HG03135 (cell line): Measurements from ENCODE around the gene TTC7B.
"Not testable (repeated sequence)": the region's sequence is repeated elsewhere in the genome, so short reads cannot be mapped to it uniquely, and the experiment has no call there.

Experiments
- ATAC-seq: cut with Tn5 transposase; IDR thresholded peaks from one replicate; pipeline ENCODE4 v1.9.1; 2021; ENCODE audit warnings: mild to moderate bottlenecking, moderate library complexity; ENCODE audit not compliant: unreplicated experiment

TTC7B gene

GRCh38 chr14:90536511-90537191, 279.6 kb downstream of the TTC7B start:
- no peak for ATAC-seq

DNA sequence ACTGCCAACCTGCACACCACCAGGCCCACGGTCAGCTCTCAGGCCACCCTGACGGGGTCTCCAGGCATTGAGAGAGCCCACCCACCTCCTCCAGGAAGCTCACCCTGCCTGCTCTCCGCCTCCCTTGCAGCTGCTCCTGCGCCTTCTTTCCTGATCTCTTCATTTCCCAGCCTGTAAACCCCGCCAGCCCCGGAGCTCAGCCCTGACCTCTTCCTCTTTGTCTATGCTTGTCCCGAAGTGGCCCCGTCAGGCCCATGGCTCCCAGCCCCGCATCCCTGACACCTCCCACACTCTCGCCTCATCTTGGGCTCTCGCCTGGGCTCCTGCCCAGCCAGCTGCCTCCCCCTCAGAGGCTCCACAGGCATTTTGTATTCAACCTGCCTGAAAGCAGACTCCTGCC, 280.1 kb downstream of the TTC7B start:
- no peak for ATAC-seq

DNA sequence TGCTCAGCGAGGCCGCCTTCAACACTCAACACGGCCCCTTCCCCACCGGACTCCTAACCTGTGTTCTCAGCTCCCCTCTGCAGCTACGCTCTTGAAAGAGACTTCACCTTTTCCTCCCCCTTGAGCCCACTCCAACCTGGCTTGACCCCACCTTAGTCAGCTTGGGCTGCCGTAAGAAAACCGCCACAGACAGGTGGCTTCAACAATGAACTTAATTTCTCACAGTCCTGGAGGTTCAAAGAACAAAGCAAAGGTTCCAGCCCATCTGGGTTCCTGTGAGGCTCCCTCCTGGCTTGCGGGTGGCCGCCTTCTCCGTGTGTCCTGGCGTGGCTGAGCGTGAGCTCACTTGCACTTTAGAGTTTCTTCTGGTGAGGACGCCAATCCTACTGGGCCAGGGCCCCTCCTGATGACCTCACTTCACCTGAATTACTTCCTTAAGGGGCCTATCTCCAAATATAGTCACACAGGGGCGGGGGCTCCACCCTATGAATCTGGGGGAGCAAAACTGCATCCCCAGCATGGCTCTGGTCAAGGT, 280.6 kb downstream of the TTC7B start:
- ATAC-seq: no peak

GRCh38 chr14:90534838-90535555, 281.2 kb downstream of the TTC7B start:
- ATAC-seq: no peak

DNA sequence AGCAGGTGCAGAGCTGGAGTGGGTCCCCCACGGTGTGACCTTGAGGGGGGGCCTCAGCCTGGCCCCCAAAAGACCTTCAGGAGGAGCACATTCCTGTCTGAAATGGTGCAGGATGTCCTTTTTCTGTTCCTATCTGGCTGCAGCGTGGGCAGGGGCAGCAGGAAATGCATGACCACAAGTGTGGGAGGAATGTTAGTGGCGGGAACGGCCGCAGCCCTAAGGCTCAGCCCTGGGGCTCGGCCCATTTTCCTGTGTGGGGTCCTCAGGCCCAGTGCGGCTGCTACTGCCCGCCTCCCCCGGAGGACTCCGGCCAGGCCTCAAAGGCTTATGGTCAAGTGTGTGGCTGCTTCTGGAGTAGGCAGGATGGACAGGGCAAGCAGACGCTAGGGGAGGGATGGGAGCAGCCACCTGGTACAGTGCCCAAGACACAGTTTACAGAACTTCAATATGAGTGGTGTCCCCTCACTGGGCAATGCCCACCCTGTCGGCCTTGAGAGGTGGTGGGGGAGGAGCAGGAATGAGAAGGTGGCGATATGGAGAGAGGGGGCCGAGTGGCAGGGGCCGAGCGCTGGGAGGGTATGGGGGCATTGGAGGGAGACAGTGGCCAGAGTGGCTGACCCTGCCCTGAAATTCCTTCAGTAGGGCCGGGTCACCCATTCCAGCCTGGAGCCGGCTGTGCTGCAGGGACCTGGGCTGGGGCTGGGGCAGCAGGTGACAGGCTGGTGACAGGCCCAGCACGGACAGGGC, 282.0 kb downstream of the TTC7B start:
- ATAC-seq: no peak

DNA sequence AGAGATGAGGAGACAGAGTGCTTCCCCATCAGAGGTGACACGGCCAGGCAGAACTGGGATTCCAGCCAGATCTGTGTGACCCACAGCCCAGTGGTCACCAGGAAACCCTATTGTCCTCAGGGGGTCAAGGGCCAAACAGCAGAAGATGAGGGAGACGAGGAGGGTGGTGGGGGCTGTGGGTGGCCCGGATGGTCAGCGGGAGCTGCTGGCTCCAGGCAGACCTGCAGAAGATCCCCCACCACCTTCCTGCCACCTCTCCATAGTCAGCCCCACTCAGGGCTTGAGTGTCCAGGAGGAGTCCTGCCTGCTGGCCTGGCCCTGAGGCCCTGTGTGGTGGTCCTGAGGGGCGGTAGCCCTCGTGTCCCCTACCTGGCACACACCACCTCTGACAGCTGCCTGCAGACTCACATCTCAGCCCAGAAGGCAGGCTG, 282.6 kb downstream of the TTC7B start:
- ATAC-seq: no peak

GRCh38 chr14:90532826-90533525, 283.3 kb downstream of the TTC7B start:
- no peak for ATAC-seq

- ATAC-seq: no peak
These were observed 284.7 kb downstream of the TTC7B start for GRCh38 chr14:90531497-90531896.

DNA sequence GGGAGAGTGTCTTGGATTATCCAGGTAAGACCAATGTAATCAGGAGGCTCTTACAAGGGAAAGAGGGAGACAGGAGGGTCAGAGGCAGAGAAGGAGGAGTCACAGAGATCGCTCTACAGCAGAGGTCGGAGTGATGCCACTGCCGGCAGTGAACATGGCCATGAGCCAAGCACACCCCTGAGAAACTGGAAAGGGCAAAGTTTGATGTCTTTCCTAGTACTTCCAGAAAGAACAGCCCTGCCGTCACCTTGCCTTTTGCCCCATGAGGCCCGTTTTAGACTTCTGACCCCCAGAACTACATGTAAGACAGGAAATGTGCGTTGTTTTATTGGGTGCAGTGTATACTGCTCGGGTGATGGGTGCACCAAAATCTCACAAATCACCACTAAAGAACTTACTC, 285.7 kb downstream of the TTC7B start:
- no peak for ATAC-seq

DNA sequence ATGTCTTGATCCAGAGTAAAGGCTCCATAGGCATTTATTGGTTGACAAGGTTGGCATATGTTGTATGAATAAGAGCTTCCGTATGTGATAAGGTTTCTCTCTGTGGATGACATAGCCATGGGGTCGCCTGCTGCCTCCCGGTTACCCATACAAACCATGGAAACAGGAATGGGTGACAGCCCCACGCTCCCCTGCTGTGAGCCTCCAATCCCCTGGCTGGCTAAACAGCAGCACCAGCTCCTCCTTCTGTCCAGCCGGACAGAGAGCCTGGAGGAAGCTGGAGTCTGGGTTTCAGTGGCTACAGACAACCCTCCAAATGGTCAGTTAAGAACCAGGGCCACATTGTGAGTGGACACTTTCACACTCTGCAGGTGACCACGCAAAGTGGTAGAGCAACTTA, 288.3 kb downstream of the TTC7B start:
- no peak for ATAC-seq

GRCh38 chr14:90526536-90526935, 289.7 kb downstream of the TTC7B start:
- ATAC-seq: not testable (repeated sequence)

DNA sequence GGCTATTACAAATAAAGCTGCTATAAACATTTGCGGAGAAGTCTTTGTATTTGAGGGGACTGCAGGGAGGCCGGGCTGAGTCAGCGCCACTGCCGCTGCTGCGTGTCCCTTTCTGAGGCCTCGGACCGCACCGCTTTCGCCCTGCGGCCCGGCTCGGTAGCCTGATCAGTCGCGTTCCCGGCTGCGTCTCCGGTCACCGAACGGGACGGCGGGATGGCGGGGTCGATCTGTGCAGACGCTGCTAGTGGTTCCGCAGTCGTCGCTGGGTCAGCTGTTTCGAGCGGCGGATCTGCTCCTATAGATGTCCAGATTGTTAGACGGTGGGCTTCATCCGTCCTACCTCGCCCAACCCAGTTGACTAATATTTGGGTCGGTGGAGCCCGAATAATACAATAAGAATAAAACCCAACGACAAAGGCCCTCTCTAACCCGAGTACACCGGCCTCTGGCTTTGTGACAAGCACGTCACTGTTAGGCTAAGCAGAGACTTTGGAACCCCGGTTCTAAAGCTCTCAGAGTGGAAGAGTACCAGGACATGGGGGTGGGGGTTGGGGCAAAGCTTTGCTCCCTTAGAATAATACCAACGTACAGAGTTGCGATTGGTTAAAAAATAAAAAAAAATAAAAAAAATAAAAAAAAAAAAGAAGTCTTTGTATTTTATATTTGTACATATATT, 290.7 kb downstream of the TTC7B start:
- ATAC-seq: not testable (repeated sequence)

GRCh38 chr14:90523961-90524875, 292.0 kb downstream of the TTC7B start:
- no peak for ATAC-seq

DNA sequence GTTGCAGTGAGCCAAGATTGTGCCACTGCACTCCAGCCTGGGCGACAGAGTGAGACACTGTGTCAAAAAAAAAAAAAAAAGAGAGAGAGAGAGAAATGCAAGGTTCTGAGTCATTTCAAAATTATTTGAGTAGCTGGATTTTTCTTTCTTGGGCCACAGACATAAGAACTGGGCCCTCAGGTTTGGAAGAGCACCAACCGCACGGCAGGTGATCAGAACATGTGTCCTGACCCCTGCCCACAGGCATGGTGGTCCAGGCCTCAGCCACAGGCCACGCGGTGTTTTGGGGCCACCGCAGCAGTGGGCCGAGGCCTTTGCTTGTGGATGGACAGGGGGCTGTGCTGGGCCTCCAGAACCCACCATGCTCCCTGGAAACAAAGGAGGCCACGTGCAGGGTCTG, 292.7 kb downstream of the TTC7B start:
- ATAC-seq: no peak

DNA sequence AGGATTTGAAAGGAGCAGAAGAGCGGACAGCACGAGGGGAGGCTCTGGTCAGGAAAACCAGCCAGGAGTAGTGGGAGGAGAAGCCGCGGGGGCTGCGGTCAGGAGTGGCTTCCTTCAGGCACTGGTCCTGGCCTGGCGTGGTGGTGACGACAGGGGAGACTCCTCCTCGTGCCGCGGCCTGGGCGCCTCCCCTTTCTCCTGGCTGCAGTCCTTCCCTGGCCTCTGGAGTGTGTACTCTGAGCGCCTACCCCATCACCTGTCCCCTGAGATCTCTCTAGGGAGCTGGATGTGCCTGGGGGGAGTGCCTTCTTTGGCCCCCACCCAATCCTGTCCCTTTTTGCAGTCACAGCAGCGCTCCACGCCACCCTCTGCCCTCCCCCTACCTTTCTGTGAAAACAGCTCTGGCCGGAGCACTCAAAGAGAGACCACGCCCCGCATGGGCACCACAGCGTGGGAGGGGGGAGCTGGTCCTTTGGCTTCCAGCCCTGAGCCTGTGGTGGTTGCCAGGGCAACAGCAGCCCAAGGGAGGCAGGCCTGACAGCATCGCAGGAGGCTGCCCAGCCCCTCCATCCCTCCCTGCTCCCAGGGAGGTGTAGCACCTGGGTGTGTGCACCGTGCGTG, 293.5 kb downstream of the TTC7B start:
- ATAC-seq: no peak

DNA sequence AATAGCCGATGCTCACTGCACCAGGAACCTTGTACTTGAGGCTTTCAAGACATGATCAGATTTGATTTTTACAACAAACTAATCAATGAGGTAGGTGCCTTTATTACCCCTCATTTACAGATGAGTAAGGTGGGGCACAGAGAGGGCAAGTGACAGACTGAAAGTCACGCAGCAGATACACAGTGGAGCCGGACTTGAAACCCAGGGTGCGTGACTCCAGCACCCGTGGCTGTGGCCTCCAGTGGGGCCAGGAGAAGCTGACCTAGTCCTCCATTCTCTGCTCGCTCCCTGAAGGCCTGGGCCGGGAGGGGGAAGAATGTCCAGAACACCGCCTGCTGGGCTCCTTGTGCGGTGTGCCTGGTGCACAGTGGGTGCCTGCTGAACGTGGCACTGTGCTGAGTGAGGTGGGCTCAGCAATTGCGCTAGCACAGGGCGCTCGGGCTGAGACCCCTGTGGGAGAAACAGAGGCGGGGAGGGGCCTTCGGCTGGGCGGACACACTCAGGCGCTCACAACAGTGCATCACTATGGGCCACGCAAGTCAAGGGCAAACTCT, 294.2 kb downstream of the TTC7B start:
- ATAC-seq: no peak

GRCh38 chr14:90521084-90521929, 294.9 kb downstream of the TTC7B start:
- ATAC-seq: no peak

GRCh38 chr14:90520326-90520725, 295.9 kb downstream of the TTC7B start:
- no peak for ATAC-seq
